ENCODE measurements around the gene SDHAF4.

Gene SDHAF4

GRCh38 chr6:70638468-70638867 lies 71.7 kb downstream of the SDHAF4 start:
- Histone ChIP-seq H3K4me3 (ENCODE audit: low read depth, low read length) (no peak overlapping the region), H3K23ac (ENCODE audit: low read length) (no peak overlapping the region), H3K14ac (ENCODE audit: low read length) (no peak overlapping the region), H2BK12ac (ENCODE audit: low read length) (no peak overlapping the region), H2BK120ac (ENCODE audit: insufficient read depth, low read length, poor library complexity) (no peak overlapping the region), H3K79me2 (ENCODE audit: control insufficient read depth, insufficient read depth, low read length, poor library complexity) (no peaks in the 10 kb centered on the region), H3K36me3 (ENCODE audit: control insufficient read depth in 1 of 2, insufficient read depth in 2 of 2, low read length in 2 of 2) (no peaks in the 10 kb centered on the region), H3K4ac (ENCODE audit: low read depth, low read length) (no peak overlapping the region), H3K27ac (ENCODE audit: low read depth, low read length) (no peak overlapping the region), H4K91ac (ENCODE audit: low read depth, low read length) (no peak overlapping the region), H2BK5ac (ENCODE audit: low read depth, low read length, poor library complexity) (no peak overlapping the region), H3K4me1 (ENCODE audit: control insufficient read depth in 1 of 2, insufficient read depth in 2 of 2, low read length in 2 of 2) (no peaks in the 10 kb centered on the region), H4K8ac (ENCODE audit: low read depth, low read length) (no peak overlapping the region), H3K18ac (ENCODE audit: low read length) (no peak overlapping the region), H3K9me3 (ENCODE audit: insufficient read depth, low read depth, low read length) (no peaks in the 10 kb centered on the region), H4K12ac (ENCODE audit: low read depth, low read length) (no peak overlapping the region), H2AK5ac (ENCODE audit: low read length) (no peak overlapping the region), H3K79me1 (ENCODE audit: low read length) (no peaks in the 10 kb centered on the region), H3K9ac (ENCODE audit: low read length) (no peak overlapping the region), H3K4me2 (ENCODE audit: low read length) (no peak overlapping the region), H3K27me3 (ENCODE audit: insufficient read depth, low read length) (no peaks in the 10 kb centered on the region), H2AFZ (ENCODE audit: insufficient read depth, low read length, poor library complexity) (no peak overlapping the region)
- no peak for DNase-seq
- no CpG with 5 or more reads among the region's 1 CpG for WGBS (ENCODE audit: extremely low coverage, insufficient coverage, insufficient read length)
